Subcutaneous adipose tissue (tissue), 4 donors: ENCODE measurements around the gene PDHX. TPM values are rescaled to one million over a fixed set of nuclear protein-coding genes. Genes with fewer than 3 reads are reported as not detected.

Experiments
- total RNA-seq, 4 donors: library from RNA; depleted of rRNA; stranded (reverse); fragments of >200 nt; gene quantifications; one replicate each; pipeline ENCODE4 v1.1.0, GENCODE V29; 2016
- TF ChIP-seq, protein P1 (sequence below): fragments of 450-650 bp; IDR thresholded peaks from one replicate; pipeline ENCODE4 v1.5.1; 2016; ENCODE audit warnings: low read depth, mild to moderate bottlenecking, control low read depth, antibody characterized with exemption, moderate library complexity

Gene PDHX
- total RNA-seq, 4 donors from 2014 or later, result 34.8 to 52.0 (median 46.1) TPM

- TF ChIP-seq, protein P1, sequence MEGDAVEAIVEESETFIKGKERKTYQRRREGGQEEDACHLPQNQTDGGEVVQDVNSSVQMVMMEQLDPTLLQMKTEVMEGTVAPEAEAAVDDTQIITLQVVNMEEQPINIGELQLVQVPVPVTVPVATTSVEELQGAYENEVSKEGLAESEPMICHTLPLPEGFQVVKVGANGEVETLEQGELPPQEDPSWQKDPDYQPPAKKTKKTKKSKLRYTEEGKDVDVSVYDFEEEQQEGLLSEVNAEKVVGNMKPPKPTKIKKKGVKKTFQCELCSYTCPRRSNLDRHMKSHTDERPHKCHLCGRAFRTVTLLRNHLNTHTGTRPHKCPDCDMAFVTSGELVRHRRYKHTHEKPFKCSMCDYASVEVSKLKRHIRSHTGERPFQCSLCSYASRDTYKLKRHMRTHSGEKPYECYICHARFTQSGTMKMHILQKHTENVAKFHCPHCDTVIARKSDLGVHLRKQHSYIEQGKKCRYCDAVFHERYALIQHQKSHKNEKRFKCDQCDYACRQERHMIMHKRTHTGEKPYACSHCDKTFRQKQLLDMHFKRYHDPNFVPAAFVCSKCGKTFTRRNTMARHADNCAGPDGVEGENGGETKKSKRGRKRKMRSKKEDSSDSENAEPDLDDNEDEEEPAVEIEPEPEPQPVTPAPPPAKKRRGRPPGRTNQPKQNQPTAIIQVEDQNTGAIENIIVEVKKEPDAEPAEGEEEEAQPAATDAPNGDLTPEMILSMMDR, result no peak
These were observed 10.4 kb downstream of the PDHX start for GRCh38 chr11:34926831-34927132.

DNA sequence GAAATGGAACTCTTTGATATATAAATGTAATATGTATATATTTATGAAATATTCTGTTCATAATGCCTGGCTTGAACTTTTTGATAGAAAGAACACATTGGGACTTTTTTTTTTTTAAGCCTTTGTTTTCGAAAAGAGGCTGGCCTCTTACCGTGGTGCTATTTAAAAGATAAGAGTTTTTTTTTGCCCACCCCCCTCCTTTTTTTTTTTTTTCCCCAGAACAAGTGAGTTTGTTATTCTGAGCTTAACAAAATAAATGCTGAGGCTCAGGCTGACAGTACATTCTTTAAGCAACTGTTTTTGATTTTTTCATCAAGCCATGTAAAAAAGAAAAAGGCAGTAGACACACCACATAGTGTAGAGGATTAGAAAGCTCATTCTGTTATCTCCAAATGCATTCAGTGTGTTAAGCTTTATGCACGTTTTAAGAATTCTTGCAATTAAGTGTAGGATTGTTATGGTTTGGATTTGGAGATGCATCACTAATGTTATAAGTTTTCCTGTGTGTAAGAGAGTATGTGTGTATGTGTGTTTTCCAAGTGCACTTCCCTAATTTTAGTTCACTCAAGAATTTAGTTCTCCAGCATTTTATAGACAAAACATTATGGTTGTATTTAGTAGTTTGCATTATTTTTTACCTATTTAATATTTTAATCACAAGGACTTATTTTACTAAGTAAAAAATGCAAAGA lies 12.0 kb downstream of the PDHX start:
- TF ChIP-seq, protein P1, result no peak

DNA sequence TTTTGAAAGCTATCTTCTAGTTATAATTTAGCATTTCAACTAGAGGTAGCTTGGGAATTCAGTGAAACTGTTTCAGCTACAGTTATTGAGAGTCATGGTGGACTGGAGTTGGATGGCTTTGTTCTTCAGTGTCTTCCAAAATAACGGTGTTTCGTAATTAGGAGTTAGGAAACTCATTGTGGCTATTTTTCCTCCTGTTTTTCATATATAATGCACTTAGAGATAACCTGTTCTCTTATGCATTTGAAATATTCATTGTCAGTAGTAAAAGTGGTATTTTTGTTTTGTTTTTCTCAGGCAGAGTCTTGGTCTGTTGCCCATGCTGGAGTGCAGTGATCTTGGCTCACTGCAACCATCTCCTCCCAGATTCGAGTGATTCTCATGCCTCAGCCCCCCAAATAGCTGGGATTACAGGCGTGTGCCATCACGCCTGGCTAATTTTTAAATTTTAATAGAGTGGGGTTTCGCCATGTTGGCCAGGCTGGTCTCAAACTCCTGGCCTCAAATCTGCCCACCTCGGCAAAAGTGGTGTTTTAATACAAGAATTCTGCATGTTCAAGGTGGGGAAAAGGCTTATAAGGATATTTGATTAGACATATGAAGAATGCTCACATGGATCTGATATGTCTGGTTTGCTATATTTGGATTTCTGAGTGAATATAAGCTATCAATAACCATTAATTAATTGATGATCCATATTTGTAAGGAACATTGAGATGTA lies 12.7 kb downstream of the PDHX start:
- TF ChIP-seq, protein P1, result no peak

- TF ChIP-seq, protein P1, result no peak
These were observed 13.7 kb downstream of the PDHX start for GRCh38 chr11:34929794-34930763.

DNA sequence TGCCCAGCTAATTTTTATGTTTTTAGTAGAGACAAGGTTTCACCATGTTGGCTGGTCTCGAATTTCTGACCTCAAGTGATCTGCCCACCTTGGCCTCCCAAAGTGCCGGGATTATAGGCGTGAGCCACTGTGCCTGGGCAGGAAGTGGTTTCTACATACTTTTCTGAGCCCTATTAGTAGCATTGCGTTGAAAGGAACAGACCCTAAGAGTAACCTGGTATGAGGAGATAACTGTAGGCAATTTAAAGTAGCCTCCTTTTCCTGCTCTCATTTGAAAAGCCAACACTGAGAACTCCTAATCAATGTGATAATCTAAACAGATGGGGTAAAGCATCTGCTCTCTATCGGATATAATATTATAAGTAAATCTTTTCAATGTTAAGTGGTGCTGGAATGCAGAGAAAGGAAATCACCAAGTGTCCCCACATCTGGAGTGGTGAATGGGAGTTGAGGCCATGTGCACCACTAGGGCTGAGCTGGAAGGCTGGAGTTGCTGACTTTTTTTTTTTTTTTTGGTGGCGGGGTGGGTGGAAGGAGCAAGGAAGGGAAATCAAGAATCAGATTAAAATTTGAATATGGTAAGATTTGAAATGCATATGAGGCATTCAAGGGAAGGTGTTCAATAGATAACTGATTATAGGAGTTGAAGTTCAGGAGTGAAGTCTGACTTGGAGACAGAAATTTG lies 20.7 kb downstream of the PDHX start:
- TF ChIP-seq, protein P1, result no peak

- TF ChIP-seq, protein P1, result no peak
These were observed 22.2 kb downstream of the PDHX start for GRCh38 chr11:34938611-34939010.
